OCI-M2 (cell line): ENCODE measurements around the gene PON3.
"Not testable (repeated sequence)": the region's sequence is repeated elsewhere in the genome, so short reads cannot be mapped to it uniquely, and the experiment has no call there.

Source experiments
- DNase-seq: peaks from one replicate; lab custom pipeline; 2025; ENCODE audit not compliant: unreplicated experiment; lab: John Stamatoyannopoulos, UW

Gene PON3

DNA sequence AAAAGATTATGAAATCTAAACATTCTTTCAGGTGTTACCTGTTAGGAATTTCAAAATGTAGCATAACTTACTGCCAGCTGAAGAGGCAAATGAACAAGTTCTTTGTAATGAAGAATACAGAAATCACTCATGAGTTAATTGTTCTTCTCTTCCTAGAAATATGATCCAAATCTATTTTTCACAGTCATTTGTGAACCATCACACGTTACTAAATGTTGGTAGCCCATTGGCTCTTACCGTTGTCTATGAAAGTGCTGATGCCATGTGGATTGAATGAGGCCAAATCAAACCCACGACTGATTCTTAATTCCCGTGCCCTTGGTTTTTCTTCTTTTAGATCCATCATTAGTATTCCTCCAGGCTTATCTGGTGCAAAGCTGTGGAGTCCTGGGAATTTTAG lies 15.9 kb upstream of the PON3 start:
- DNase-seq = no peak

DNA sequence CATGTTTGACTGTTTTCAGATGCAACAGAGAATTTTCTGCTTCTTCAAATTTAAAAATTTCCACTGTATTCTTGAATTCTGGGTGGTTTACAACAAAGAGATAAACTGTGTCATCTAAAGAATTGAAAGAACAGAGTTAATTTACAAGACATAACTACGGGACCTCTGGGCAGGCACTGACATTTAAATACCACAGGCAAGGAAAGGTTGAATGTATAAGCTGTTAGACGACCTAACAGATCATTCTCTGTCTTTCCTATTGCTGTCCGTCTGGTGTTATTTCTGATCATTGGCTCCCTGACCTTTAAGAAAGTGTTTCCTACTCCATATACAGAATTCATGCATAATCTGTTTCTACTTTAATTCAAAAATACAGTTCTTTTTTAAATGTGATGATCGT lies 15.5 kb upstream of the PON3 start:
- no peak for DNase-seq

DNA sequence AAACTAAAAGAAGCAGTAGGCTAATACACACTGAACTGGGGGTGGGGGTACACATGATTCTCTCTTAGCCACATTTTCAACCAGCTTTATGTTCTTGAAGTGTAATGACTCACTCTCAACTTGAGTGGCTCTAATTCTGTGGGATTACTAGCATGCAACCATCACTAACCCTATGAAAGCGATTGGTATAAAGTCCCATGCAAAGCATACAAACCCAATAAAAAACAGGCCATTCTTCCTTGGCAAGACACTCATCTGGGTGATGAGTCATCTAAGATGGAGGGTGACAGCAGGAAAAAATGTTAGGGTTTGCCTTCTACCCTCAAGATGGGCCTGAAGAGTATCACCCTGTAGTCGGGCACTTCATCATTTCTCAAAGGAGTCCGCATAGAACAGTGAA lies 14.9 kb upstream of the PON3 start:
- no peak for DNase-seq

DNA sequence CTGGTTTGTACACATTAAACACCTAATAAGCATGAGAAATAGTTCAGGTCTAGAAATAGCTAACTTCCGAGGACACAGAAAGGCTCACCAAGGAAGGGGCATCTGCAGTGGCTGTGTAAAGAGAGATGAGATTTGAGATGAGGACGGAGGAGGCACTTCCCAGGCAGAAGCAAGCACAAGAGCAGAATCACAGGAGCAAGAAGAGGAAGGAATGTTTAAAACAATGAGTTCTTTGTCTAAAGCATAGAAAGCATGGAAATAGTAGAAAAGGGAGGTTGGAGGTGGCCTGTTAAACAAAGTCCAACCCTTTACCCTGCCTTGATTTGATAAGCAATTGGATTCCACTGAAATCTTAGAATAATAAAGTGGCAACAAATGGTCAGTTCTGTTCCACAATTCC lies 11.6 kb upstream of the PON3 start:
- no peak for DNase-seq

DNA sequence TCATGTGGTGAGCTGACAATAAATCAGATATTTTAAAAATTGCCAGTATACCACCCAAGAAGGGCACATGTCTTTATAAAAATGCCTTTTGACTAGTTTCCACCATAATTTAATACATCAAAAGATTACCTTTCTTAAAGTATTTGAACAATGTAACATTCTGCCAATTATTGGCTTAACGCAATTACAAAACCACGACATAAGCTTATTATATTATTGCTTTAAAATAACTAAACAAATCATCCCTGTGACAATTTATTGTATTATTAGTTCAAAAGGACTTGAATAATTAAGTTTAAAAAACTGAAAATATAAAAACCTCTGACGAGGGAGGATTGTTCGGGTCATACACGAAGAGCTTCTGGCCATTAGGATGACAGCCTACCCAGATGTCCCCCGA lies 9.6 kb upstream of the PON3 start:
- DNase-seq = no peak

DNA sequence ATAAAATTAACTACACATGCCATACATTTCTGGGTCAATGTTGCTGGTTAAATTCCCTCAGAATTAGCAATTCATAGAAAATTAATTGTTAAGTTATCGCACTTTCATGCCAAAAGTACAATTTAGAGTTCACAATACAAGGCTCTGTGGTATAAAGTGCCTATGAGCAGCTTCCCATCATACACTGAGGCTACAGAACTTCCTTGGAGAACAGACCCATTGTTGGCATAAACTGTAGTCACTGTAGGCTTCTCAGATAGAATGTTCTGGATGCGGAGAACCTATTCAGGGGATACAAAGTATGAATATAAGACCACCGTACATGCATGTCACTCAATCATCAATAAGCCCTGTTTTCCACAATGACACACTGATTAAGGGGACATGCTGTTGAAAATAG lies 9.0 kb upstream of the PON3 start:
- no peak for DNase-seq

DNA sequence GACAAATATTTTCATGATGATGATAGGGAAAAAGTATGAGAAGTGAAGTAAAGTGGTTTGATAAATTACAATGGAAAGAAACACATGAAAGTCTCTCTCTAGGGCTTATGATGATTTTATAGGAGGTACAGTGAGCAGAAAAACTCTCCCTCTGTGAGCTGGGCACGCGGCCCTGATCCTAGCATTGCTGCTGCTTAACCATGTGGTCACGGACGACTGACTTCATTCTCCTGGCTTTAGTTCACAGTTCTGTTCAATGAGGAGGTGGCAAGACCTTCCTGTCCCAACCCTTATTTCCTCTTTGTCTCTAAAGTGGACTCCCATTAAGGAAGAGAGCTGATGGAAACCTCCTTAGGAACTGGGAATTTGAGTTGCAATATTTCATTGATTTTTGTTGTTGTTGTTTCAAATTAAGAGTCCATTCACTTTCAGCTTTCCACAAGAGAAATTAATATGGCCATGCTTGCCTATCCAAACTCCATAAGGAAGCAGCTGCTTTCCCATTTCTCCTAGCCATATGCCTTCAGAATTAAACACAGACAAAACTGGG lies 8.2 kb upstream of the PON3 start:
- DNase-seq = no peak

DNA sequence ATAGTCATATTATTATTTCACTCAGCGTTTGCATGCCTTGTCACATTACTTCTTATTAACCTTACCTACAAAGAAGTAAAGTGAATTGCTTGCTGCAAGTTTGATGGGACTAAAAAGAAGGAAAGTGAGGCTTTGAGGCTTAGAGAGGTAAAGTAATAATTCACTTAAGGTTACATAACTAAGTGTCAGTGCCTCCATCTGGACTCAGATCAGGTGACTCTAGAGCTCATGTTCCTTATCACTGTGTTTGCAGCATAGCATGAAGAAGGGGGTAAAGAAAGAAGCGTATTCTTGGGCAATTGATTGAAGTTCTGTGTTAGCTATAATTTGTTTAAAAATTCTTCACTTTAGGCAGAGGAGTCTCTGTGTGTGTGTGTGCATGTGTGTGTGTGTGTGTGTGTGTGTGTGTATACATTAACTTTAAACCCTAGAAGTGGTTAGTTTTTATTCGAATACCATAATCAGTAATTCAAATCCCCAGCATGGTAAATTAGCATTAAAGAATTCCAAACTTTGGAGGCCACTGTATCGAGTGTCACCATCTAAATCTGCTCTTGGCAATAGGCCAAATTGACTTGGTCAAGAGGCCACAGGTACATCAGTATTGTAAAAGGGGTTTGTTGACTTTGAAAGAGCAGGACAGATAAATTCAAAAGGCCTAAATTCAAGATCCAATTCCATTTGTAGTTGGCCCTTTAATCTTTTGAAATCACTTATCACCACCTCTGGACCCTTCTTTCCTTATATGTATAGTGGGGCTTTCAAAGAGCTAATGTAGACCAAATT lies 2.2 kb upstream of the PON3 start:
- DNase-seq = no peak

DNA sequence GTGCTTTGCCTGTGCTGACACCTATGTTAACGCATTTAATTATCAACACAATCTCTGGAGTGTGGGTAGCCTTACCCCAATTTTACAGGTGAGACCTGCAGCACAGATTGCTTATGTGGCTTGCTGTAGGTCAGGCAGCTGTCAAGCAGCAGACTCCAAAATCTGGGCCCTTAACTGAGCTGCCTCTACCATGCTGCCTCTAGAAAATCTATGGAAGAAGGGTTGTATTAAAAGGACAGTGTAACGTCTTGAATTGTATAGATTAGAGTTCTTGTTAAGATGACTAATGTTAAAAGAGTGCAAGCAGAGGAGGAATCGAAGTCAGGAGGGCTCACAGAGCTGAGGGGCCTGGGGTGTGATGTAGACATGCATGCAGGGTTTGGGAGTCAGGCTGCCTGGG lies 1.2 kb upstream of the PON3 start:
- DNase-seq = no peak

DNA sequence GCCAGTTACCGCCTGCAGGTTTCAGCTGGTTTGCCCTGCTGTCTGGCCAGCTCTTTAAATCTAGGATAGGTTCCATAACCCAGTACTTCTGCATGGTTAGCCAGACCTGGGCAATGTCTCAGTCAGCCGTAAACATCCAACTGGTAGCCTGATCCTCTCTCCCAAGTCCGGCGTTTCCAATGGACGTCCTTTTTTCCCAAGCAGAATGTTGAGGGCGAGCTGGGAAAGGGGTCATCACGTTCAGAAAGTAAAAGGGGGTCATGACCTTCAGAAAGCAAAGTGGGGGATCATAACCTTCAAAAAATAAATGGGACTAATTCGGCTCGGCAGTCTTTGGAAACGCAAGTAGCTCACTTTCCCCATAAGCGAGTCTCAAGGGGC lies 430 bp downstream of the PON3 start:
- DNase-seq = no peak

DNA sequence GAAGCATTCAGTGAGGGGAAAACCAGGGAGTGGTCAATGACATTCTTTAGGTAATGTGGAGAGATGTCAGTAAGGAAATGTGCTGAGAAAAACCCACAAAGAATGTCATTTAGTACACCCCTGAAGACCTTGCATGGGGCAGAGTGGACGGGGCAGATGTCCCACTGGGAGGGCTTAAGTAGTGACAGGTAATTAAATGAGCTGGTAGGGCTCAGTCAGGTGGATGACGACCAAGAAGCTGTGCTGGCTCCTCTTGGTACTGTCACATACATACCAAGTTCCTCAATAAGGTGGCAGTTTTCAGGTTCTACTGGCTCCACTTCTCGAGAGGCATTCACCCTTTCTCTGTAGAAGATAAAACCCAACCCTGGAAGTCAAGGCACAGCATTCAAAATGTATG lies 1.8 kb downstream of the PON3 start:
- DNase-seq = no peak

DNA sequence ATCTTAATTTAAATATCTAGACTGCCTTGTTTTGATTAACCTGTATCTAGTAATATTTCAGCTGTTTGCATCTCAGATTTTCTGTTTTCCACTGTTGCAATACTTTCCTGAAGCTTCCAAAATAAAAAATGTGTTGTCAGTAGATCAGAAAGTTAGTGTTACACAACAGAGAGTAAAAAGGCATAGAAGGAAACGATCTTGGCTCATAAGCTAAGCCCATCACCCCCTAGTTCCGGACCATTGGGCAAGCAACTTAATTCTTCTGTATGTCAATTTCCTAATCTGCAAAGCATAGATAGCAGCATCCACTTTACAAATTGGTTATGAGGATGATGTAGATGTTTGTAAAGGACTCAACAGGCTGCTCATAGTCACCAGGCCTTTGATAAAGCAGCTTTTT lies 4.4 kb downstream of the PON3 start:
- no peak for DNase-seq

DNA sequence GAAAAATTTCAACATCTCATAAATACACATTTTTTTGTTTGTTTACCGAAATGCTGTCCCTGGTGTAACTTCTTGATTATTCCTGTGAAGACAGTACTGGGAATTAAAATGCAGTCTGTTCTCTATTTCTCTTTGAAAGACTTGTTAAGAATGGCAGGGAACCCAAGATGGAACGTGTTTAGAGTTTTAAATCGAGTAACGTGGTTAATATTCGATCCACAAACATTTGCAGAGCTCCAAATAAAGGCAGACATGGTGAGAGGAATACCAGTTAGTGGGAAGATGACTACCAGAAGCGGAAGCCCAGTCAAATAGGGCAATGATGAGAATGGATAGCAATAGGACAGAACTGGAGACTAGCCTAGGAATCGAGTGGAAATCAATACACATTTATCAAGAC lies 6.7 kb downstream of the PON3 start:
- no peak for DNase-seq

DNA sequence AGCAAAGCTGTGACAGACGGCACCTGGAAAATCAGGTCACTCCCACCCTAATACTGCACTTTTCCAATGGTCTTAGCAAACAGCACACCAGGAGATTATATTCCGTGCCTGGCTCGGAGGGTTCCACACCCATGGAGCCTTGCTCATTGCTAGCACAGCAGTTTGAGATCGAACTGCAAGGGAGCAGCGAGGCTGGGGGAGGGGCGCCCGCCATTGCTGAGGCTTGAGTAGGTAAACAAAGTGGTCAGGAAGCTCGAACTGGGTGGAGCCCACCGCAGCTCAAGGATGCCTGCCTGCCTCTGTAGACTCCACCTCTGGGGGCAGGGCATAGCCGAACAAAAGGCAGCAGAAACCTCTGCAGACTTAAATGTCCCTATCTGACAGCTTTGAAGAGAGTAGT lies 16.7 kb downstream of the PON3 start:
- DNase-seq = not testable (repeated sequence)

DNA sequence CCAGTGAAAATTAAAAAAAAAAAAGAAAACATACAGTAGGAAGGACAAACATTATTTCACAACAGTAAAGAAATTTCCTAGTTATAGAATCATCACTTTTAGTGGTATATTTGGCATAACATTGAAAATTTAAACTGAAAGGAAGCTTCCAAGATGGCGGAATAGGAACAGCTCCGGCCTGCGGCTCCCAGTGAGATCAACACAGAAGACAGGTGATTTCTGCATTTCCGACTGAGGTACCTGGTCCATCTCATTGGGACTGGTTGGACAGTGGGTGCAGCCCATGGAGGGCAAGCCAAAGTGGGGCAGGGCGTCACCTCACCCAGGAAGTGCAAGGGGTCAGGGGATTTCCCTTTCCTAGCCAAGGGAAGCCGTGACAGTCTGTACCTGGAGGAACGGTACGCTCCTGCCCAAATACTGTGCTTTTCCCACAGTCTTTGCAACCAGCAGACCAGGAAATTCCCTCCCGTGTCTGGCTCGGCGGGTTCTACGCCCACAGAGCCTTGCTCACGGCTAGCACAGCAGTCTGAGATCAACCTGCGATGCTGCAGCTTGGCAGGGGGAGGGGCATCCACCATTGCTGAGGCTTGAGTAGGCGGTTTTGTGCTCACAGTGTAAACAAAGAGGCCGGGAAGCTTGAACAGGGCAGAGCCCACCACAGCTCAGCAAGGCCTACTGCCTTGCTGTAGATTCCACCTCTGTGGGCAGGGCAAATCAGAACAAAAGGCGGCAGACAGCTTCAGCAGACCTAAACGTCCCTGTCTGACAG lies 19.4 kb downstream of the PON3 start:
- no peak for DNase-seq

DNA sequence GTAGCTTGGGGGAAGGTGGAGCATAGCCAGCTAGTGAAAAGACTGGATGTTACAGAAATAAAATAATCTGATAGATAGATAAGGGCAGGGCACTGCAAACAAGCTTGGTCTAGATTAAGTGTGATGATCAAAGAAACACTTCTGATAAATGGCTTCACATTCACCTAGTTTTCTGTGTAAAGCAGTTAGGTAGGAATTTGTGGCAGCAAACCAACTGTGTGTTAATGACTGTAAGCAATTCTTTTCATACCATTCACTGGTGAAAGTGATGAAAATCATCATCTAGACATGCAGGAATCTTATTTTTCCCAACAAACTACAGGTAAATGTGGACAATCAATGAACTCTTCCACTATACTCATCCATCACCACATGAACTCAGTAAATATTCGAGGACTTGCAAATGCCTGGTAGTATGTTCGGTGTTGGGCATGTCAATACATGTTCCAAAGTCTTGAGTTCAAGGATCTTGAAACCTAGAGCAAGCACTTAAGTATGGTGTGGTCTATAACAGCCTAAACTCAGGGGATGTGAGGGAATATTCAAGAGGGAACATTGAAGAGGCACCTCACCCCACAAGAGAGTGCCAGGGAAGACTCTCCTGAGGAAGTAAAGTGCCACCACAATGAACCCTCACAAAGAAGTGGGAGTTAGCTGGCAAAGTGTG lies 20.5 kb downstream of the PON3 start:
- DNase-seq = no peak

DNA sequence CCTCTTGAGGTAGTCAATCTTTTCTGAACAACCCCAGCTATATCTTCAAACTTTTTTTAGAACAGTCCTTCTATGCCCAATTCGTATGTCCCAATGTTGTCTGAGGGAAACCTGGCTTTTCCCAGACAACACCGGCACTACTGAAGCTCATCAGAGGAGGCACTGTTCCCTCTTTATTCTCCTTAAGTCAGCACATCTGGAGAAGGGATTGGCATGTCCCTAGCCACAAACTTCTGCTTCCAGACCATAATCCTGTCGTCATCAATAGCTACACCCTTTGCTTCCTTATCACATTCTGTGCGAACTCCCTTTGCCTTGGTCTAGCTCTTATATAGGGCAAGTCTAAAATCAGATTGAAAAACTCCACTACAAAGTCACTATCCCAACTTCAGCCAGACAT lies 22.9 kb downstream of the PON3 start:
- no peak for DNase-seq

DNA sequence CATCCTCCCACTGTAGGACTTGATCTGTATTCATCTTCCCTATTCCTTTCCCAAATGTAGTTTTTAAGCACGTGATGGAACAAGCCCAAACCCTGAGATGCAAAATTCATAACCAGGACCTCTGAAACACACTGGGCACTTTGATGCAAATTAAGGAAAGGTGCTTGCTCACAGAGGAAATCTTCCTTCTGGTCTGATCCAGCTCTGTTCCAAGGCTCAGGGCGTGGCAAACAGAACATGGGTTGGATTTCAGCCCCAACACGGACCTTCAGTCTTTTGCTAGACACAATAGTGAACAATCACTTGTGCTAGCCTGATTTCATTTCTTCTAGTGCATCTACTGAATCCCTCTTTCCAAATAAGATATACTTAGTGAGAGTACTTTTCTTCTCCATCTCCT lies 27.9 kb downstream of the PON3 start:
- no peak for DNase-seq

DNA sequence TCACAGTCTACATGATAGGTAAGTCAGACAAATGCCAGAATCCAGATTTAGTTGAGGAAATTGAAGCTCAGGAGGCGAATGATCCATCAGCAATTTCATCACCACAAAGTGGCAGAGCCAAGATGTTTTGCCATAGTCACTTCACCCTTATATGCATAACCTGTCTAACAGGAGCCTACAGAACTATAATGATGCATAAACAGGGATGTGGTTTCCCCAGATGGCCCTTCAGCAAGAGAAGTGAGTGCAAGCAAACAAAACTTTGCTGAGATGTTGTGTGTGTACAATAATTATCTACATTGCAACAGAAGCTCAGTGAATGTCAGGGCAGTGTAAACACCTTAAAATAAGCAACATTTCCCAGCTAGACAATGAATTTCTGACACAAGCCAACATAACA lies 28.6 kb downstream of the PON3 start:
- no peak for DNase-seq

DNA sequence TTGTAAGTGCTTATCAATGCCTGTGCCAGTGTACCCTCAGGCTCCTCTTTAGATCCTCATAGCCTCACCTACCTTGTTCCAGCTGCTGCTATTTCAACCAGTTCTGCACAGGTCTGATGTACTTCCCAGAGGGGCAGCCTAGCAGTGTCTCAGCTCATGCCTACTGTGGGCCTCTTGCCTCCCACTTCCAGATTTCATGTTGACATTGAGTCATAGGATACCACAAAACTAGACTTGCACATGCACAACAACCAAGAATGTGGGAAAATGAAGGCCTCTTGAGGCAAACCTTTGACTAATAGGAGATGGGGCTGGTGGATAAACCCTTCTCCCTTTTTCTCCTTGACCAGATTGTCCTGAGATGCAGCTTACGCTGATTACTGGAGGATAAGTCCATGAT lies 31.0 kb downstream of the PON3 start:
- DNase-seq = no peak

DNA sequence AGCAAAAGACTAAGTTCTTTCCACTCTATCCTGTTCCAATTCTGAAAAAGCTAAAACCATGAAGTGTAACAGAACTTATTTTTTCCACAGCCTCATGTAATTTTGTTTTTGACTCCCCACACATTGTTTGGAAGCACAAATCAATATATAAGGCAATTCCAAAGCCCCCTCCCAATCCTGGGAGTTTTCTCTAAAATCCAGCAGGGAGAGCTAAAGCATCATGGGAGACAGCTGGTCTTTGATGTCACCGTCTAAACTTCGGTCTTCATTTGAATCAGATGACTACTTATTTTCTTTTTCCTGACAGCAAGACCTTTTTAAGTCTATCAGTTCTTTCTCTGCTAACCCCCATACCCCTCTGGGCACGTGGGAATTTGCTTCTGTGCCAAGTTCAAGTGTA lies 38.6 kb downstream of the PON3 start:
- DNase-seq = no peak
